HFFc6 (cell line): ENCODE data around the gene GRM2. TPM values are rescaled to one million over a fixed set of nuclear protein-coding genes. Genes with fewer than 3 reads are reported as not detected.

Experiments
- DNase-seq: peaks from one replicate; pipeline ENCODE4 v3.0.0-alpha.2; 2018
- H3K27ac Mint-ChIP-seq: 2 replicates; pipeline ENCODE4 v1.8.0; 2020; ENCODE audit warnings: mild to moderate bottlenecking, mixed read lengths
- H3K27me3 Mint-ChIP-seq: 2 replicates; pipeline ENCODE4 v1.8.0; 2021; ENCODE audit warnings: mild to moderate bottlenecking, moderate library complexity, mixed read lengths; ENCODE audit not compliant: insufficient read depth
- H3K36me3 Mint-ChIP-seq: 2 replicates; pipeline ENCODE4 v1.8.0; 2021; ENCODE audit warnings: low read depth, mixed read lengths
- H3K4me1 Mint-ChIP-seq: 2 replicates; pipeline ENCODE4 v1.8.0; 2020; ENCODE audit warnings: low read depth, mixed read lengths
- H3K4me3 Mint-ChIP-seq: 2 replicates; pipeline ENCODE4 v1.8.0; 2020; ENCODE audit warnings: mild to moderate bottlenecking, moderate library complexity, mixed read lengths
- H3K9me3 Mint-ChIP-seq: 2 replicates; pipeline ENCODE4 v1.8.0; 2020; ENCODE audit warnings: mild to moderate bottlenecking, mixed read lengths
- CTCF ChIP-seq: fragments of 200-600 bp; sonication (generic); IDR thresholded peaks from 2 replicates; pipeline ENCODE4 v1.5.0; 2021; ENCODE audit warnings: antibody characterized with exemption, mild to moderate bottlenecking
- total RNA-seq, 6 experiments: library from RNA; stranded (reverse); fragmentation: NEBNext Ultra II Directional; extraction: Animal tissue kit (Norgen Biotek cat#: 25700); gene quantifications; 2 replicates in 1 of 6; 3 replicates in 5 of 6; pipeline ENCODE4 v1.2.3, GENCODE V29; 2021

The GRM2 gene
- total RNA-seq, 6 experiments from 2014 or later, result 0.02 TPM; not detected in 5

- no peak for TF ChIP-seq CTCF
- Mint-ChIP-seq H3K9me3 (no peaks in the 10 kb centered on the region), H3K27ac (no peak overlapping the region), H3K36me3 (0 out of 2 replicates have a peak, but pooled peaks cover 5% of the 10 kb centered on the region), H3K4me1 (peaks cover 55% of the 10 kb centered on the region), H3K27me3 (no peaks in the 10 kb centered on the region; the same call in none of the 2 replicates), H3K4me3 (peak overlapping the region; percentile 39)
- DNase-seq, result no peak
These were observed 33.6 kb upstream of the GRM2 start for GRCh38 chr3:51673181-51673801.

GRCh38 chr3:51673802-51674654 is 32.8 kb upstream of the GRM2 start:
- Mint-ChIP-seq H3K9me3 (no peaks in the 10 kb centered on the region), H3K27ac (peak overlapping the region; percentile 77; the same call in 1 of the 2 replicates)

GRCh38 chr3:51675201-51675611 is 31.7 kb upstream of the GRM2 start:
- Mint-ChIP-seq H3K4me1 (peaks cover 45% of the 10 kb centered on the region), H3K27me3 (peaks cover 2% of the 10 kb centered on the region), H3K27ac (peak overlapping the region; percentile 77), H3K9me3 (no peaks in the 10 kb centered on the region), H3K4me3 (no peak overlapping the region), H3K36me3 (0 out of 2 replicates have a peak, but pooled peaks cover 5% of the 10 kb centered on the region)
- peak; percentile 57 for DNase-seq
- no peak for TF ChIP-seq CTCF

More at GRCh38 chr3:51673802-51674654, 32.8 kb upstream of the GRM2 start:
- no peak for DNase-seq
- Mint-ChIP-seq H3K4me1 (peaks cover 53% of the 10 kb centered on the region), H3K4me3 (no peak overlapping the region), H3K27me3 (no peaks in the 10 kb centered on the region; the same call in none of the 2 replicates), H3K36me3 (0 out of 2 replicates have a peak, but pooled peaks cover 5% of the 10 kb centered on the region)
- no peak for TF ChIP-seq CTCF

- Mint-ChIP-seq H3K27me3 (peaks cover 5% of the 10 kb centered on the region), H3K4me1 (peaks cover 54% of the 10 kb centered on the region), H3K4me3 (no peak overlapping the region), H3K36me3 (0 out of 2 replicates have a peak, but pooled peaks cover 5% of the 10 kb centered on the region), H3K9me3 (no peaks in the 10 kb centered on the region), H3K27ac (no peak overlapping the region)
- TF ChIP-seq CTCF, result no peak
- DNase-seq, result no peak
These were observed 30.7 kb upstream of the GRM2 start for GRCh38 chr3:51676102-51676640.

GRCh38 chr3:51677358-51677757 is 29.5 kb upstream of the GRM2 start:
- Mint-ChIP-seq H3K36me3 (peaks cover 9% of the 10 kb centered on the region), H3K4me1 (peaks cover 58% of the 10 kb centered on the region), H3K4me3 (no peak overlapping the region), H3K9me3 (no peaks in the 10 kb centered on the region), H3K27ac (no peak overlapping the region), H3K27me3 (peaks cover 7% of the 10 kb centered on the region; the same call in 1 of the 2 replicates)
- DNase-seq, result no peak
- no peak for TF ChIP-seq CTCF
